HepG2 (cell line): ENCODE measurements around the gene LARP1B. TPM values are rescaled to one million over a fixed set of nuclear protein-coding genes. Genes with fewer than 3 reads are reported as not detected.
A peak's percentile ranks its signal among the peaks of the same experiment; 100 is the strongest.

Experiments used
- ATAC-seq: fragments of 200-7000 bp; cut with Tn5 transposase; 3 replicates; pipeline ENCODE4 v1.9.1; 2020; ENCODE audit warnings: mild to moderate bottlenecking, moderate library complexity
- BruUV-seq: library from RNA; stranded (reverse); fragments of 400-500 nt; replicated peaks from 2 replicates; lab custom pipeline; 2021; lab: Mats Ljungman, UMichigan
- CTCF ChIA-PET: fragments of 300-600 bp; formaldehyde crosslinking; extraction: SDS; loops from one replicate; lab custom pipeline; 2021; ENCODE audit warnings: low total read pairs, inconsistent platforms, low intra/inter-chr PET ratio; lab: Yijun Ruan, JAX
- POLR2A ChIA-PET: fragments of 350-600 bp; sonication (Branson Sonifier 250); formaldehyde crosslinking; loops from one replicate; lab custom pipeline; 2020; ENCODE audit warnings: antibody characterized with exemption, inconsistent platforms; lab: Yijun Ruan, JAX
- DNase-seq: peaks from one replicate; pipeline ENCODE4 v3.0.0-alpha.2; 2015; ENCODE audit warnings: low spot score
- FAIRE-seq: peaks from 3 replicates; lab custom pipeline; 2011; peaks lifted over from hg19 to GRCh38; lab: Jason Lieb, UNC
- H2AFZ ChIP-seq: one replicate; pipeline ENCODE4 v1.6.1; 2011; ENCODE audit warnings: low read length, inconsistent platforms
- H3K27ac ChIP-seq: fragments of 300-600 bp; 3 replicates; pipeline ENCODE4 v1.8.0; 2011; ENCODE audit warnings: mixed run types, mild to moderate bottlenecking, mixed read lengths, low read length, inconsistent platforms; ENCODE audit not compliant: insufficient read depth; ENCODE audit errors: extremely low read length
- H3K27me3 ChIP-seq, 2 experiments: fragments of 200-600 bp in 1 of 2; 2 replicates in 1 of 2; 3 replicates in 1 of 2; pipeline versions ENCODE4 v1.6.0 to v1.8.0; 2011; ENCODE audit warnings: low read length in 2 of 2, mild to moderate bottlenecking in 2 of 2, moderate library complexity in 2 of 2, inconsistent platforms in 1 of 2; ENCODE audit not compliant: insufficient read depth in 2 of 2, control insufficient read depth in 1 of 2
- H3K36me3 ChIP-seq, 2 experiments: fragments of 200-600 bp in 1 of 2; replicated peaks in 1 of 2; 2 replicates in 1 of 2; 3 replicates in 1 of 2; pipeline versions ENCODE4 v1.5.1 to v1.8.0; 2011; ENCODE audit warnings: low read length in 2 of 2, inconsistent platforms in 1 of 2; ENCODE audit not compliant: insufficient read depth in 2 of 2, control insufficient read depth in 1 of 2
- H3K4me1 ChIP-seq: 2 replicates; pipeline ENCODE4 v1.5.1; 2012; ENCODE audit warnings: low read length, inconsistent platforms; ENCODE audit not compliant: insufficient read depth
- H3K4me2 ChIP-seq: 2 replicates; pipeline ENCODE4 v1.6.0; 2011; ENCODE audit warnings: low read depth, low read length, inconsistent platforms
- H3K4me3 ChIP-seq, 3 experiments: fragments of 200-600 bp in 1 of 3; sonication (generic), shearing (Covaris generic) in 1 of 3; replicated peaks in 1 of 3; 2 replicates each; pipeline ENCODE4 v1.5.1; 2011 to 2016; ENCODE audit warnings: low read length in 3 of 3, inconsistent platforms in 2 of 3, low read depth in 2 of 3, mild to moderate bottlenecking in 2 of 3, control low read depth in 1 of 3, mixed read lengths in 1 of 3; ENCODE audit not compliant: insufficient read depth in 1 of 3
- H3K79me2 ChIP-seq: one replicate; pipeline ENCODE4 v1.6.1; 2011; ENCODE audit warnings: low read length, inconsistent platforms; ENCODE audit not compliant: insufficient read depth
- H3K9ac ChIP-seq: 2 replicates; pipeline ENCODE4 v1.6.0; 2011; ENCODE audit warnings: mild to moderate bottlenecking, low read depth, low read length, inconsistent platforms; ENCODE audit not compliant: insufficient read depth
- H3K9me3 ChIP-seq: 2 replicates; pipeline ENCODE4 v1.5.1; 2012; ENCODE audit warnings: mild to moderate bottlenecking, low read length
- H4K20me1 ChIP-seq: 2 replicates; pipeline ENCODE4 v1.6.0; 2011; ENCODE audit warnings: inconsistent platforms, mild to moderate bottlenecking, low read length, moderate library complexity; ENCODE audit not compliant: insufficient read depth
- ATAD3A ChIP-seq: sonication (generic); formaldehyde crosslinking; IDR thresholded peaks from 2 replicates; pipeline ENCODE4 v1.4.0; 2020; ENCODE audit warnings: missing genetic modification reagents
- BCLAF1 ChIP-seq: fragments of 450-650 bp; IDR thresholded peaks from 2 replicates; pipeline ENCODE4 v1.6.1; 2017; ENCODE audit warnings: mild to moderate bottlenecking
- EP300 ChIP-seq, 3 experiments: sonication (generic) in 1 of 3; formaldehyde crosslinking in 1 of 3; IDR thresholded peaks; 2 replicates each; pipeline versions ENCODE4 v1.5.1 to v1.6.1; 2011 to 2020; ENCODE audit warnings: low read depth in 2 of 3, low read length in 2 of 3, borderline replicate concordance in 1 of 3, improper control_type of control experiment in 1 of 3, mild to moderate bottlenecking in 1 of 3, missing genetic modification reagents in 1 of 3, moderate library complexity in 1 of 3
- GFI1 ChIP-seq: sonication (generic); formaldehyde crosslinking; IDR thresholded peaks from 2 replicates; pipeline ENCODE4 v1.5.0; 2020; ENCODE audit warnings: missing genetic modification reagents, mild to moderate bottlenecking, borderline replicate concordance
- GPN1 ChIP-seq: sonication (generic); formaldehyde crosslinking; IDR thresholded peaks from 2 replicates; pipeline ENCODE4 v1.5.1; 2020; ENCODE audit warnings: missing genetic modification reagents, borderline replicate concordance
- HIVEP1 ChIP-seq: sonication (generic); formaldehyde crosslinking; IDR thresholded peaks from 2 replicates; pipeline ENCODE4 v1.4.0; 2020; ENCODE audit warnings: mild to moderate bottlenecking, missing genetic modification reagents
- LBX2 ChIP-seq: sonication (generic); formaldehyde crosslinking; IDR thresholded peaks from 2 replicates; pipeline ENCODE4 v1.5.0; 2020; ENCODE audit warnings: missing genetic modification reagents, mild to moderate bottlenecking, borderline replicate concordance
- MTERF4 ChIP-seq: sonication (generic); formaldehyde crosslinking; IDR thresholded peaks from 2 replicates; pipeline ENCODE4 v1.8.0; 2023; ENCODE audit warnings: mild to moderate bottlenecking, missing genetic modification reagents
- NCOA1 ChIP-seq: sonication (generic); formaldehyde crosslinking; IDR thresholded peaks from 2 replicates; pipeline ENCODE4 v1.9.0; 2021; ENCODE audit warnings: missing genetic modification reagents
- PHB2 ChIP-seq: fragments of 450-650 bp; IDR thresholded peaks from 2 replicates; pipeline ENCODE4 v1.6.1; 2018; ENCODE audit not compliant: partially characterized antibody
- RXRB ChIP-seq: IDR thresholded peaks from 2 replicates; pipeline ENCODE4 v1.6.1; 2016; ENCODE audit warnings: borderline replicate concordance, missing genetic modification reagents, missing compliant biosample characterization
- SALL2 ChIP-seq: sonication (generic); formaldehyde crosslinking; IDR thresholded peaks from 2 replicates; pipeline ENCODE4 v1.8.1; 2023; ENCODE audit warnings: mild to moderate bottlenecking, missing genetic modification reagents, inconsistent platforms
- SP5 ChIP-seq: IDR thresholded peaks from 2 replicates; pipeline ENCODE4 v1.6.1; 2016; ENCODE audit warnings: low read depth, borderline replicate concordance
- ZFP90 ChIP-seq: sonication (generic); formaldehyde crosslinking; IDR thresholded peaks from 2 replicates; pipeline ENCODE4 v1.8.0; 2022; ENCODE audit warnings: missing genetic modification reagents, mild to moderate bottlenecking, inconsistent platforms, borderline replicate concordance
- ZNF232 ChIP-seq: sonication (generic); formaldehyde crosslinking; IDR thresholded peaks from 2 replicates; pipeline ENCODE4 v1.4.0; 2020; ENCODE audit warnings: missing genetic modification reagents, borderline replicate concordance
- ZNF382 ChIP-seq: sonication (generic); formaldehyde crosslinking; IDR thresholded peaks from 2 replicates; pipeline ENCODE4 v1.5.0; 2020; ENCODE audit warnings: missing genetic modification reagents, mild to moderate bottlenecking, borderline replicate concordance
- ZNF556 ChIP-seq: sonication (generic); formaldehyde crosslinking; IDR thresholded peaks from 2 replicates; pipeline ENCODE4 v1.4.0; 2020; ENCODE audit warnings: mild to moderate bottlenecking, missing genetic modification reagents, borderline replicate concordance
- ZNF766 ChIP-seq: sonication (generic); formaldehyde crosslinking; IDR thresholded peaks from 2 replicates; pipeline ENCODE4 v1.5.0; 2020; ENCODE audit warnings: missing genetic modification reagents, borderline replicate concordance
- ZNF773 ChIP-seq: sonication (generic); formaldehyde crosslinking; IDR thresholded peaks from 2 replicates; pipeline ENCODE4 v1.4.0; 2020; ENCODE audit warnings: missing genetic modification reagents, borderline replicate concordance
- ZZZ3 ChIP-seq: sonication (generic); formaldehyde crosslinking; IDR thresholded peaks from 2 replicates; pipeline ENCODE4 v1.4.0; 2020; ENCODE audit warnings: missing genetic modification reagents, mild to moderate bottlenecking, borderline replicate concordance
- WGBS: methylation state at CpG from one replicate; pipeline ENCODE4 v1.1.6; 2017; ENCODE audit warnings: low lambda C conversion rate; 5-methylcytosine and 5-hydroxymethylcytosine counted together
- in situ Hi-C: cut with HindIII; loops from 2 replicates; pipeline ENCODE4 v1.10.0; 2017; ENCODE audit warnings: low pct_unique_long_range_greater_than_20kb; ENCODE audit not compliant: extremely low pct_ligation_motif_present
- intact Hi-C: fragments of 100-400 bp; cut with micrococcal nuclease; formaldehyde crosslinking; loops from one replicate; pipeline ENCODE4 v1.10.0; 2022; ENCODE audit not compliant: unreplicated experiment
- polyA plus RNA-seq, 8 experiments: library from polyadenylated mRNA; depleted of rRNA in 3 of 8; stranded (reverse) in 7 of 8; unstranded in 1 of 8; fragments of >200 nt; fragmentation: Illumina TruSeq in 4 of 8; extraction: Trizol in 4 of 8; gene quantifications; 2 replicates each; pipeline versions ENCODE4 v1.2.1 to v1.2.3, GENCODE V29; 2011 to 2016; ENCODE audit warnings: low read depth in 4 of 8, missing spikeins in 1 of 8, mixed read lengths in 1 of 8; ENCODE audit not compliant: insufficient read depth in 1 of 8
- total RNA-seq, 5 experiments: library from RNA; depleted of rRNA; stranded (reverse); fragments of >200 nt; fragmentation: Illumina TruSeq; extraction: Trizol; gene quantifications; 2 replicates each; pipeline ENCODE4 v1.2.3, GENCODE V29; 2016; ENCODE audit warnings: low read depth in 1 of 5

The LARP1B gene
- total and polyA plus RNA-seq, 2 of the 13 experiments (the other 11 are each of a cell fraction or from before 2014, with no cell fraction given) = 19.2 to 52.7 TPM

GRCh38 chr4:128107766-128108165, 46.7 kb downstream of the LARP1B start:
- TF ChIP-seq SP5 (CRISPR knock-in tag) (no peak), HIVEP1 (CRISPR knock-in tag) (no peak), MTERF4 (CRISPR knock-in tag) (no peak), GPN1 (CRISPR knock-in tag) (no peak), LBX2 (no peak), ZNF556 (CRISPR knock-in tag) (no peak), SALL2 (CRISPR knock-in tag) (no peak), ZZZ3 (no peak), GFI1 (no peak), NCOA1 (CRISPR knock-in tag) (no peak), ZNF766 (CRISPR knock-in tag) (no peak), ZNF773 (no peak), ATAD3A (CRISPR knock-in tag) (no peak), RXRB (CRISPR knock-in tag) (no peak), ZFP90 (CRISPR knock-in tag) (no peak), ZNF382 (CRISPR knock-in tag) (no peak), BCLAF1 (no peak), ZNF232 (no peak), EP300 (IDR thresholded peaks at IDR 0.05; ENCODE audit: low read depth in 2 of 2, low read length in 2 of 2) (no peak), EP300 (CRISPR knock-in tag; IDR thresholded peaks at IDR 0.05; ENCODE audit: borderline replicate concordance) (no peak), PHB2 (no peak)
- intact Hi-C loops = no loop called here
- 95% methylated on average over 3 of the region's 3 CpGs for WGBS
- no peak for DNase-seq
- no peaks in the 10 kb centered on the region for H3K9me3 ChIP-seq
- H3K27me3 ChIP-seq = no peaks in the 10 kb centered on the region
- no peak for FAIRE-seq
- no peaks in the 10 kb centered on the region for H4K20me1 ChIP-seq
- H3K36me3 ChIP-seq = peaks cover 4 to 31% of the 10 kb centered on the region in 2 experiments
- no peak for ATAC-seq
- H3K9ac ChIP-seq = no peak overlapping the region
- H3K79me2 ChIP-seq = no peaks in the 10 kb centered on the region
- H3K4me3 ChIP-seq = no peak overlapping the region
- H3K4me1 ChIP-seq = no peaks in the 10 kb centered on the region
- TSS peak; percentile 38 for BruUV-seq
- no peak overlapping the region for H3K27ac ChIP-seq
- in situ Hi-C loops = no loop called here
- ChIA-PET CTCF (no interaction called here), POLR2A (no interaction called here)
- no peak overlapping the region for H2AFZ ChIP-seq
- H3K4me2 ChIP-seq = no peak overlapping the region
